GM06990 (cell line): ENCODE data around the gene SLN.

Experiments used
- DNase-seq: peaks from one replicate; pipeline ENCODE4 v3.0.0-alpha.2; 2011; ENCODE audit not compliant: insufficient read length; ENCODE audit errors: extremely low read depth
- H3K27me3 ChIP-seq: replicated peaks from 2 replicates; pipeline ENCODE4 v1.6.0; 2011; ENCODE audit warnings: low read length; ENCODE audit not compliant: control insufficient read depth, insufficient read depth
- H3K36me3 ChIP-seq: 2 replicates; pipeline ENCODE4 v1.5.1; 2011; ENCODE audit warnings: low read length; ENCODE audit not compliant: control insufficient read depth, insufficient read depth
- H3K4me3 ChIP-seq: replicated peaks from 2 replicates; pipeline ENCODE4 v1.5.1; 2011; ENCODE audit warnings: low read depth, mild to moderate bottlenecking, control low read depth, low read length
- TF ChIP-seq, protein P1 (sequence below): IDR thresholded peaks from 2 replicates; pipeline ENCODE4 v1.5.1; 2011; ENCODE audit warnings: low read length, control low read depth, mild to moderate bottlenecking, inconsistent platforms; ENCODE audit not compliant: insufficient read depth, poor library complexity, severe bottlenecking

Gene SLN

DNA sequence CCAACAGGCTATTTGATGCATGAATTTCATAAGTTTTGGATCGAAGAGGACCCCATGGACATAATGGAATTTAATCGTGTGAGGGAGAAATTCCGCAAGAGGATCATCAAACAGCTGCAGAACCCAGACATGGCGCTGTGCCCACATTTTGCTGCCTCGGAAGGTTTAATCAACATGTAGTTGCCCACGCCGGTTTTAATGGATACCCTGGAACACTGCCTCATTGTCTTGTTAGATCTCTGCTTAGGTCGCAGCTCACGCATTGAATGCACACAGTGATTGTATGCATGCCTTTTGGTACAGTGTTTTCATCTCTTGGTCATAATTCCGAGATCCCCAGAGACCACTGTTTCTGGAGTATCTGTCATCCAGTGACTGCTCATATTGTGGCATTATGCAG is 46.8 kb downstream of the SLN start:
- TF ChIP-seq, protein P1, sequence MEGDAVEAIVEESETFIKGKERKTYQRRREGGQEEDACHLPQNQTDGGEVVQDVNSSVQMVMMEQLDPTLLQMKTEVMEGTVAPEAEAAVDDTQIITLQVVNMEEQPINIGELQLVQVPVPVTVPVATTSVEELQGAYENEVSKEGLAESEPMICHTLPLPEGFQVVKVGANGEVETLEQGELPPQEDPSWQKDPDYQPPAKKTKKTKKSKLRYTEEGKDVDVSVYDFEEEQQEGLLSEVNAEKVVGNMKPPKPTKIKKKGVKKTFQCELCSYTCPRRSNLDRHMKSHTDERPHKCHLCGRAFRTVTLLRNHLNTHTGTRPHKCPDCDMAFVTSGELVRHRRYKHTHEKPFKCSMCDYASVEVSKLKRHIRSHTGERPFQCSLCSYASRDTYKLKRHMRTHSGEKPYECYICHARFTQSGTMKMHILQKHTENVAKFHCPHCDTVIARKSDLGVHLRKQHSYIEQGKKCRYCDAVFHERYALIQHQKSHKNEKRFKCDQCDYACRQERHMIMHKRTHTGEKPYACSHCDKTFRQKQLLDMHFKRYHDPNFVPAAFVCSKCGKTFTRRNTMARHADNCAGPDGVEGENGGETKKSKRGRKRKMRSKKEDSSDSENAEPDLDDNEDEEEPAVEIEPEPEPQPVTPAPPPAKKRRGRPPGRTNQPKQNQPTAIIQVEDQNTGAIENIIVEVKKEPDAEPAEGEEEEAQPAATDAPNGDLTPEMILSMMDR: no peak
- no peaks in the 10 kb centered on the region for H3K36me3 ChIP-seq
- H3K4me3 ChIP-seq: no peak overlapping the region
- no peak for DNase-seq
- no peaks in the 10 kb centered on the region for H3K27me3 ChIP-seq

DNA sequence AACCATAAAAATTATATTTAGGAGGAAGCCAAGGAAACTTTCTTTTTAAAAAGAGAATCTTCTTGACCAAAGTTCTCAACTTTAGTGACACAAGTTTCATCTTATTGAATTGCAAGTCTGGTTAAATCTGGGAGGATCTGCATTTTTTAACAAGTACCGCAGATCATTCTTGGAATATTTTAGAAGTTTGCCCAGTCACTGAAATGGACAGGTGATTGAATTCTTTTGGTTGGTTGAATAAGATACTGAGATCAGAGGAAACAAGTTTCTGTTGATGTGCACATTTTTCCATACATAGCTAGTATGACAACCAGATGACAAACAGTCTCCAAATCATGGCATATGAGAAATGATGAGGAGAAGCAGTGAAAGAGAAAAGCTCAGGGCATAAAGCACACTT is 50.2 kb downstream of the SLN start:
- TF ChIP-seq, protein P1: no peak
- Histone ChIP-seq H3K36me3 (no peaks in the 10 kb centered on the region), H3K4me3 (no peak overlapping the region), H3K27me3 (no peaks in the 10 kb centered on the region)
- no peak for DNase-seq

DNA sequence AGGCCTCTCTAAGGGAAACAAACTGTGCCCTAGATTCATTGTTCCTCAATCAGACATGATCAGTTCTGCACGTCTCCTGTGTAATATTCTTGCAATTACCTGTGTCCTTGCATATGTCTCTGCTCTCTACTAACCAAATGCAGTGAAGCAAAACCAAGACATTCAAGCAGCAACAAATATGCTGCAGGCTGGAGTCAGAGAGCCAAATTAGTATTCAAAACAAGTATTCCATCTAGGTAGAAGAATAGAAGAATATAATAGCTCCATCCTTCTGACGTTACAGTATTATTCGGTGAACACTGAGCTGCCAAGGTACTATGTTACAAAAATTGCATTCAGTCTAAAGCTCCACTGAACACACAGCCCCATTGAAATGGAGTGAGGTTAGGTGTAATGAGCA is 51.8 kb downstream of the SLN start:
- Histone ChIP-seq H3K4me3 (no peak overlapping the region), H3K27me3 (no peaks in the 10 kb centered on the region), H3K36me3 (no peaks in the 10 kb centered on the region)
- TF ChIP-seq, protein P1: no peak
- no peak for DNase-seq

DNA sequence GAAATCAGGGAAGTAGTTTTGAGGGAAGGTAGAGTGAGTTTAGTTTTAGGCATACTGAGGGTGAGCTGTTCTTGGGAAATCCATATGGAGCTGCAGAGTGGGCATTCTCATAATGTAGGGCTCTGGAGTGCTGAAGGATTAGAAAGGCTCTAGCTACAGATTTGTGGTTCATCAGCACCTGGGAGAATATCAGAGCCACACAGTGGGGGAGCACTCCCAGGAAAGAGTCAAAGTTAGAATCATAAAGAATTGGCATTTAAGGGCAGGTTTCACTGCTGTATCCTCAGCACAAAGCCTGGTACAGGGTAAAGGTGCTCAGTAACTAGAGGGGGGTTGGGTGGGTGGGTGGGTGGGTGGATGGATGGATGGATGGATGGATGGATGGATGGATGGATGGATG is 52.5 kb downstream of the SLN start:
- Histone ChIP-seq H3K4me3 (no peak overlapping the region), H3K27me3 (no peaks in the 10 kb centered on the region), H3K36me3 (no peaks in the 10 kb centered on the region)
- TF ChIP-seq, protein P1: no peak
- DNase-seq: no peak
